BJ (cell line): Measurements from ENCODE around the gene PPP1R9B. TPM values are rescaled to one million over a fixed set of nuclear protein-coding genes. Genes with fewer than 3 reads are reported as not detected.

Source experiments
- CTCF ChIA-PET: fragments of 350-600 bp; formaldehyde crosslinking; extraction: SDS; loops from one replicate; lab custom pipeline; 2021; ENCODE audit warnings: antibody characterized with exemption, inconsistent platforms; lab: Yijun Ruan, JAX
- POLR2A ChIA-PET: fragments of 300-600 bp; sonication (Branson Sonifier 250); formaldehyde crosslinking; extraction: SDS; loops from one replicate; lab custom pipeline; 2021; ENCODE audit warnings: antibody characterized with exemption; lab: Charles Lee
- DNase-seq: peaks from one replicate; pipeline ENCODE4 v3.0.0-alpha.2; 2011; ENCODE audit warnings: low read depth
- H3K27me3 ChIP-seq: 2 replicates; pipeline ENCODE4 v1.6.0; 2011; ENCODE audit warnings: low read length; ENCODE audit not compliant: control insufficient read depth, insufficient read depth
- H3K36me3 ChIP-seq: 2 replicates; pipeline ENCODE4 v1.5.1; 2011; ENCODE audit warnings: low read length; ENCODE audit not compliant: control insufficient read depth, insufficient read depth
- H3K4me3 ChIP-seq: 2 replicates; pipeline ENCODE4 v1.5.1; 2011; ENCODE audit warnings: low read depth, mild to moderate bottlenecking, control low read depth, low read length
- CTCF ChIP-seq: IDR thresholded peaks from 2 replicates; pipeline ENCODE4 v1.5.1; 2011; ENCODE audit warnings: low read depth, mild to moderate bottlenecking, control low read depth, inconsistent platforms, low read length, moderate library complexity; ENCODE audit not compliant: insufficient read depth
- polyA plus RNA-seq: library from polyadenylated mRNA; depleted of rRNA; stranded (reverse); fragments of >200 nt; gene quantifications from 2 replicates; pipeline ENCODE4 v1.2.3, GENCODE V29; 2011

PPP1R9B gene
- polyA plus RNA-seq, 1 experiment, result 17.2 TPM

GRCh38 chr17:50109785-50110184, 40.7 kb downstream of the PPP1R9B start:
- ChIA-PET POLR2A (no interaction called here), CTCF (interaction anchor here (1.1 to 1.7 kb wide), 3 partner anchors 10 to 111 kb away, joined by 3 to 5 read pairs (median 3); partner anchors contain the start of gene PDK2)
- DNase-seq, result no peak
- TF ChIP-seq CTCF, result no peak
- Histone ChIP-seq H3K4me3 (no peak overlapping the region), H3K36me3 (peaks cover 24% of the 10 kb centered on the region), H3K27me3 (no peaks in the 10 kb centered on the region)

GRCh38 chr17:50109207-50109606, 41.3 kb downstream of the PPP1R9B start:
- CTCF ChIA-PET, result interaction anchor here (1.1 to 2.1 kb wide), 4 partner anchors 8 to 111 kb away, joined by 3 to 8 read pairs (median 4); partner anchors contain the start of gene PDK2
- H3K4me3 ChIP-seq, result no peak overlapping the region
- POLR2A ChIA-PET, result no interaction called here

GRCh38 chr17:50108556-50108955, 41.9 kb downstream of the PPP1R9B start:
- CTCF ChIA-PET, result interaction anchor here (0.9 to 2.1 kb wide), 7 partner anchors 8 to 189 kb away, joined by 3 to 8 read pairs (median 4); no protein-coding TSS in a partner anchor
- H3K4me3 ChIP-seq, result no peak overlapping the region
- POLR2A ChIA-PET, result no interaction called here
- no peak for TF ChIP-seq CTCF
- H3K27me3 ChIP-seq, result no peaks in the 10 kb centered on the region
- H3K36me3 ChIP-seq, result peaks cover 22% of the 10 kb centered on the region
- DNase-seq, result no peak

More at GRCh38 chr17:50109207-50109606, 41.3 kb downstream of the PPP1R9B start:
- no peaks in the 10 kb centered on the region for H3K27me3 ChIP-seq
- peaks cover 24% of the 10 kb centered on the region for H3K36me3 ChIP-seq
- TF ChIP-seq CTCF, result no peak
- no peak for DNase-seq

GRCh38 chr17:50107790-50108414, 42.6 kb downstream of the PPP1R9B start:
- ChIA-PET CTCF (interaction anchor here (0.9 to 2.1 kb wide), 8 partner anchors 8 to 190 kb away, joined by 3 to 8 read pairs (median 4); no protein-coding TSS in a partner anchor), POLR2A (no interaction called here)
- H3K27me3 ChIP-seq, result no peaks in the 10 kb centered on the region
- peaks cover 24% of the 10 kb centered on the region for H3K36me3 ChIP-seq
- TF ChIP-seq CTCF, result no peak
- H3K4me3 ChIP-seq, result no peak overlapping the region
- no peak for DNase-seq

- POLR2A ChIA-PET, result no interaction called here
- H3K36me3 ChIP-seq, result peaks cover 25% of the 10 kb centered on the region
- no peak for TF ChIP-seq CTCF
Measured at GRCh38 chr17:50106393-50107131, 43.9 kb downstream of the PPP1R9B start.

More at GRCh38 chr17:50106393-50107131, 43.9 kb downstream of the PPP1R9B start:
- DNase-seq, result no peak
- H3K27me3 ChIP-seq, result no peaks in the 10 kb centered on the region
- no peak overlapping the region for H3K4me3 ChIP-seq
- CTCF ChIA-PET, result interaction anchor here (0.9 to 1.8 kb wide), 3 partner anchors 12 to 20 kb away, joined by 3 to 5 read pairs (median 4); no protein-coding TSS in a partner anchor
